GM21825 (cell line): ENCODE measurements around the gene TGFBRAP1.

Experiments
- ATAC-seq: cut with Tn5 transposase; IDR thresholded peaks from one replicate; pipeline ENCODE4 v1.9.1; 2021; ENCODE audit warnings: mild to moderate bottlenecking, moderate library complexity; ENCODE audit not compliant: unreplicated experiment

TGFBRAP1 gene

GRCh38 chr2:105329561-105330495, at the start of gene TGFBRAP1:
Gene TGFBRAP1, minus strand, starts transcription at chr2:105329735. Its CDS starts 21,434 bp downstream, at chr2:105308301.
- peak; percentile 76 for ATAC-seq

DNA sequence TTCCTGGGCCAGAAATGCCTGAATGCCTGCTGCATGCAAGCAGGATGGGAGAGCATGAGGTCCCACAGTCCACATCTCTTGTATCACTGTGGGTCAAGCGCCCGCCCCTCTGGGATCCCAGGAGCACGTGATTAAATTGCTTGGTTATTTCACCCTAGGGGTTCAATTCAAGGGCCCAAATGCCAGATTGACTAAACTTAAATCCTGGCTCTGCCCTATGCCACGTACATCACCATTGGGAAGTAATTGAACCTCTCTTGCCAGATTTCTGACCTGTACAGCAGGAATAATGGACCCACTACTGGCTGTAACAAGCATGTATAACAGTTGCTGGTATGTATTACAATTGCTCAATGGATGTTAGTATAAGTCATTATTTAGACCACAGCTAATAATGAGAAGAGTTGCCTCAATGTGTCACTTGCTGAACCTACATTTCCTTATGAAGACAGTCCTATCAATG, 49.4 kb upstream of the TGFBRAP1 start:
- no peak for ATAC-seq

- ATAC-seq = no peak
These were observed 48.8 kb upstream of the TGFBRAP1 start for GRCh38 chr2:105378276-105378840.

- no peak for ATAC-seq
These were observed 48.3 kb upstream of the TGFBRAP1 start for GRCh38 chr2:105377871-105378270.

GRCh38 chr2:105376789-105377240, 47.3 kb upstream of the TGFBRAP1 start:
- ATAC-seq = no peak

- ATAC-seq = no peak
These were observed 46.5 kb upstream of the TGFBRAP1 start for GRCh38 chr2:105376010-105376409.

DNA sequence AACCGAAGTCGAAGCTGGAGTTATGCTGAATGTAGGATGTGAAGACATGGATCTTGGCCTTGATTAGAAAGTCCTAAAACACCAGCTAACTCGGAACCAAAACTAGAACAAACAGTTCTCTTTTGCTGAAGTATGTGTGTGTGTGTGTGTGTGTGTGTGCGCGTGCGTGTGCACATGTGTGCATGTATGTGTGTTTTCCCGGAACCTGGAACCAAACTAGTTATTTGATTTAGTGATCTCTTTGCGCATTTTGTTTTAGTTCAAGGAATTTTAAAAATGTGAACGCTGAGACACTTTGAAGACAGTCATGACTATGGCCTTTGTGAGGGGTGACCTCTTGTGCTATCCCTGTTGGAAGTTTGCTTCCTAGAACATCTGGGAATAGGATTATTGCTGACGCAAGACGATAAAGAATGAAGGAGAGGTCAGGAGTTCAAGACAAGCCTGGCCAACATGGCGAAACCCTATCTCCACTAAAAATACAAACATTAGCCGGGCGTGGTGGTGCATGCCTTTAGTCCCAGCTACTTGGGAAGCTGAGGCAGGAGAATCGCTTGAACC, 45.5 kb upstream of the TGFBRAP1 start:
- ATAC-seq = no peak

DNA sequence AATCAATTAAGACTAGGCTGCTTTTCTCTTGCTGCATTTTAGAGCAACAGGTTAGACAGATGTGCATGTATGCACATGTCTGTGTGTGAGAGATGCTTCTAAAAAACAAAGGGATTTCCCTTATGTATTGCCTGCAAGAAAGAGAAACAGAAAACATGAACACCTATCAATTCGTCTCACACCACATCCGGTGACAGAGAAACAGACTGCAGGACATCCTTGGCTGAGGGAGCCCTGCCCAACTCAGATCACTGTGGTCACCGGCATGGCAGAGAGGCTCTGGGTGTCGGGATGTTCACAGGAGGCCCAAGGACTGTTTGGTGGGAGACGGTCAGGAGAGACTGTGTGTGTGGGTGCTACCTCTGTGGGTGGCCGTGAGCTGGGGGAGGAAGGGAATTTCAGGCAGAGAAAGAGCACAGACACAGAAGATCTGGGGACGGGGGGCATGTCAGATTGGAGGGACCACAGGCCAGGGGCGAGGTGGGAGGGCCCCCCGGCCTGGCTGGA, 44.4 kb upstream of the TGFBRAP1 start:
- ATAC-seq = peak; percentile 73

DNA sequence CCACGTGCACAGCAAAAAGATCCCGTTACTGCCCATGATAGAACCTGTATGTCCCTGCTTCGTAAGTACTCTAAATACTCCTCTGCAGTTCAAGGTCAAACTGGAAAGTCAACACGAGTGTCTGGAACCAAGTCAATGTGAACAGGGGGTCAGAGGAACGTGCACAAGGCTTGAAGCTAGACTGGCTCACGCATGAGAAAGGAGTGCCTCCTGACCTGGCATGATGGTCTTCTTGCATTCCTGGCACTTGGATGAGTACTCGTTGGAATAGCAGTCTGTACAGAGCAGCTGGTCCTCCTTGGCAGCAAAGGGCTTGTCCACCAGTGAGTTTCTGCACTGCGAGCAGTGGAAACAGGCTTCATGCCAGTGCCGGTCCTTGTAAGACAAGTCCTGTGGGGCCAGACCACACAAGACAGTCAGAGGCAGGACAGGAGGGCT, 43.8 kb upstream of the TGFBRAP1 start:
- ATAC-seq = no peak

GRCh38 chr2:105371810-105372209, 42.3 kb upstream of the TGFBRAP1 start:
- ATAC-seq = no peak

GRCh38 chr2:105371156-105371555, 41.6 kb upstream of the TGFBRAP1 start:
- ATAC-seq = no peak

DNA sequence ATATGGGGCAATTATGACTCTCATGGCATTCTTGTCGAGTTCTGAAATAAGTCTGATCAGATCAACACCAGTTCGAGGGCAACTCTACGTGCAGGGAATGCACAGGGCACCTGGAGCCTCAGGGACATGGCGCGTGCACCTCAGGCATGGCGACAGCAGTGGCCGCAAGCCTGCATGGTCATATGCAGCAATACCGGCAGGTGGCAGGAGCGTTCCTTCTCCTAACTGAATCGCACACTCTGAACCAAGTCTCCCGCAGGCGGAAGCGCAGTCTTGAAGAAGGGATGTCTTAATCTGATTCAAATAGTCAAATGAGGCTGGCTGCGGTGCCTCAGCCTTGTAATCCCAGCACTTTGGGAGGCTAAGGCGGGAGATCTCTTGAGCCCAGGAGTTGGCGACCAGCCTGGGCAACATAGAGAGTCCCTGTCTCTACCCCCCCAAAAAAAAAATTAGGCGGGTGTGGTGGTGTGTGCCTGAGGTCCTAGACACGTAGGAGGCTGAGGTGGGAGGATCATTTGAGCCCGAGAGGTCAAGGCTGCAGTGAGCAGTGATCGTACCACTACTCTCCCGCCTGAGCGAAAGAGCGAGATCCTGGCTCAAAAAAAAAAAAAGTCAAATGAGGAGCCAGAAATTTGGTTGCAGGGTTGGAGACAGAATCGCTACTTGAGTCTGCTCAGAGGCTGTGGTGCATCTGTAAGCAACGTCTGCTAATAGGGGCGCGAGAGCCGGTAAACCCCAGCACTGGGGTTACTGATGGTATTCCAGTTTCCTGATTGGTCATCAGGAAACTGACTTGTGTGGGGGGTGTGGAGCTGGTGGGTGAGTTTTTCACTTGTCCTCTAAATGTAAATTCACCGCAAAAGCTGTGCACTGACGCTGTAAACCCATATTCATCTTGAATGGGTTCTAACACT, 40.5 kb upstream of the TGFBRAP1 start:
- peak; percentile 97 for ATAC-seq

- no peak for ATAC-seq
These were observed 39.3 kb upstream of the TGFBRAP1 start for GRCh38 chr2:105368759-105369408.

DNA sequence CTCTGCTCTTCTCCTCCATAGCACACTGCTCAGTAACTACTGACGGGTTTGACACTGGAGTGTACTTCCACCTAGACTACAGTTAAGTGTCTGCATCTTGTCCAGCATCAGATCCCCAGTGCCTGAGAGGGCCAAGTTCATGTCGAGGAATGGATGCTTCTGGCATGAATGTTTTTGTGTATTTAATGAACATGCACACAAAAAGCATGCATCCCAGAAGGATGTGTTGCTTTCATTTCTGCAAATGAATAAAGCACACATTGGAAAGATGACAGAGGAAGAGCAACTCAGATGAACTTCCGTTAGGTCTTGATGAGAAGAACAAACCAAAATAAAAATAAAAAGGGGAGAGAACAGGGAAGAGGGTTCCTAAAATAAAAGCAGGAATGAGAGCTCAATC, 35.7 kb upstream of the TGFBRAP1 start:
- ATAC-seq = no peak

GRCh38 chr2:105364436-105365139, 35.1 kb upstream of the TGFBRAP1 start:
- no peak for ATAC-seq

- no peak for ATAC-seq
These were observed 33.5 kb upstream of the TGFBRAP1 start for GRCh38 chr2:105362862-105363591.

DNA sequence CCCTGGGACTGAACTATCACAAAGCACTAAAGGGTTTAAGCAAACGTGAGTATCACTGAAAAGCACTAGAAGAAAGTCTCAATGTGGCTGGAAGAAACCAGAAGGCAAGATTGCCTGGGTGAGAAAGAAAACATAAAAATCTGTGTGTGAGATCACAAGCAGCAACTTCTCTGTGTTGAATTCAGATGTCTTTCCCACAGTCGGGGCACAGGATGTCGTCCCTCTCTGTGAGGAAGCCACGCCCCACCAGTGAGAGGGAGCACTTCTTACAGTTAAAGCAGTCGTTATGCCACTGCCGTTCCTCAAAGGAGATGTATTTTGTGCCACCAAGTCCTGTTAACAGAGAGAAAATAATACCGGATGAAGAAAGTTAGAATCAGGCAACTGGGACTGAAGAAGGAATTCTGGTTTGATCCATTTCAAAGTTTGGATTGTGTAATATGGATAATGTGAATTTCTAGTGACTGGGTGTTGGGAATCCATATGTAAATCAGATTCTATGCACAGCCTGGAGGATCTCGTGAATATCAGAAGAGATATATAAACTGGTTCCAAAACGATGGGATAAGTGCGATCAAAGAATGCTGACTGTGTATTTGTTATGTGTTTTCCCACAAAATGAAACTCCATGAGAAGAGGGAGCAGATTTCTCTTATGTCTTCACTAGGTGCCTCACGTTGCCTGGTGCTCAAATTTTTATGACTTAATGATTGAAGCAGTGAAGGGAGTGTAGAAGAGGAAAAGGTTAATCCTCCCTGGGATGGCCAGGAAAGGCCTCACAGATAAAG, 31.8 kb upstream of the TGFBRAP1 start:
- no peak for ATAC-seq

- ATAC-seq = no peak
These were observed 29.1 kb upstream of the TGFBRAP1 start for GRCh38 chr2:105358593-105358992.
